Esophagus squamous epithelium (tissue), 4 donors: ENCODE data around the gene EXOC3L4.

Experiments
- CTCF ChIP-seq, 6 experiments: fragments of 450-650 bp in 4 of 6; fragments of 200-600 bp in 2 of 6; sonication (generic) in 2 of 6; IDR thresholded peaks; one replicate each; pipeline ENCODE4 v1.5.1; 2016 to 2019; ENCODE audit warnings: antibody characterized with exemption in 6 of 6, mild to moderate bottlenecking in 4 of 6, moderate library complexity in 4 of 6
- POLR2A ChIP-seq, 4 donors: fragments of 450-650 bp; IDR thresholded peaks; one replicate each; pipeline ENCODE4 v1.6.1; 2017; ENCODE audit warnings: antibody characterized with exemption in 4 of 4, mild to moderate bottlenecking in 4 of 4, moderate library complexity in 3 of 4

DNA sequence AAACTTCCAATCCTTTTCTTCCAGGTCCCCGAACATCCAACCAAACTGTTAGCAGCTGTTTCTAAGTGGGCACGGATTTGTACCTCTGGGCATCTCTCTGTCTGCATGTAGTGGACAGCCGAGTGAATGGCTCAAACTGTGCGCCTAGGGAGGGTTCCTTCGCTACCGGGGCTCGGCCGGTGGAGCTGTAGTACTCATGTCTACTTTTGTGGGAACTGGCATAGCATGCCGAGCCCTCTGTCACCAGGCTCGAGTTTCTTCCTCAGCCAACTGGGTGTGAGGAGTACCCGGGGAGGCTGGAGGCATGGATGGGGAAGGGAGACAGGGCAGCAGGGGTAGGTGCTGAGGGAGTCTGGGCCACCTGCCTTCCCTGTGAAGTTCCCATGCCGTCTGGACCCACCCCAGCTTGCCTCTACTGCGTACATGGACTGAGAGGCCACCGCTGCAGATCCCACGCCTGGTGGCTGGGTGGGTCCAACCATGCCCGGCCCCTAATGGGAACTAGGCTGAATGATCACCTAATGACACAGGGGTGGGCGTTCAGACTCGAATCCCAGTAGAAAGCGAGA is 51.7 kb downstream of the EXOC3L4 start:
- TF ChIP-seq CTCF (IDR thresholded peaks at IDR 0.05) (no peak), POLR2A (IDR thresholded peaks at IDR 0.05) (no peak)
